Muscle layer of colon (tissue), 2 donors: ENCODE measurements around the gene TMED1.

Experiments used
- H3K27ac ChIP-seq: one replicate; pipeline ENCODE4 v1.7.0; 2013; ENCODE audit warnings: low read depth, mild to moderate bottlenecking, low read length, moderate library complexity
- H3K27me3 ChIP-seq, 2 donors: one replicate each; pipeline ENCODE4 v1.7.0; 2013; ENCODE audit warnings: low read length in 2 of 2, mild to moderate bottlenecking in 2 of 2; ENCODE audit not compliant: insufficient read depth in 2 of 2, control insufficient read depth in 1 of 2
- H3K36me3 ChIP-seq: one replicate; pipeline ENCODE4 v1.7.0; 2013; ENCODE audit warnings: mild to moderate bottlenecking, low read length; ENCODE audit not compliant: insufficient read depth
- H3K4me1 ChIP-seq: one replicate; pipeline ENCODE4 v1.7.0; 2013; ENCODE audit warnings: mild to moderate bottlenecking, low read length; ENCODE audit not compliant: insufficient read depth
- H3K4me3 ChIP-seq, 2 donors: one replicate each; pipeline ENCODE4 v1.7.0; 2013; ENCODE audit warnings: low read length in 2 of 2, low read depth in 1 of 2, mild to moderate bottlenecking in 1 of 2, moderate library complexity in 1 of 2
- H3K9ac ChIP-seq: one replicate; pipeline ENCODE4 v1.7.0; 2013; ENCODE audit warnings: low read length
- H3K9me3 ChIP-seq: one replicate; pipeline ENCODE4 v1.7.0; 2013; ENCODE audit warnings: mild to moderate bottlenecking, low read length
- donor health status: abdominal sarcoma.
- donor health status: Adenocarcinoma of cecum.

TMED1 gene

GRCh38 chr19:10797541-10798256 is 38.3 kb downstream of the TMED1 start:
- no peak overlapping the region for H3K4me3 ChIP-seq
- no peak overlapping the region for H3K27ac ChIP-seq
- H3K9me3 ChIP-seq: no peaks in the 10 kb centered on the region
- peaks cover 48% of the 10 kb centered on the region for H3K36me3 ChIP-seq
- H3K4me1 ChIP-seq: no peaks in the 10 kb centered on the region
- H3K27me3 ChIP-seq: no peaks in the 10 kb centered on the region
- no peak overlapping the region for H3K9ac ChIP-seq

- Histone ChIP-seq H3K9me3 (no peaks in the 10 kb centered on the region), H3K27ac (no peak overlapping the region), H3K9ac (no peak overlapping the region), H3K27me3 (no peaks in the 10 kb centered on the region), H3K36me3 (peaks cover 46% of the 10 kb centered on the region), H3K4me1 (no peaks in the 10 kb centered on the region), H3K4me3 (no peak overlapping the region)
Observed at GRCh38 chr19:10797078-10797477, 38.9 kb downstream of the TMED1 start.

DNA sequence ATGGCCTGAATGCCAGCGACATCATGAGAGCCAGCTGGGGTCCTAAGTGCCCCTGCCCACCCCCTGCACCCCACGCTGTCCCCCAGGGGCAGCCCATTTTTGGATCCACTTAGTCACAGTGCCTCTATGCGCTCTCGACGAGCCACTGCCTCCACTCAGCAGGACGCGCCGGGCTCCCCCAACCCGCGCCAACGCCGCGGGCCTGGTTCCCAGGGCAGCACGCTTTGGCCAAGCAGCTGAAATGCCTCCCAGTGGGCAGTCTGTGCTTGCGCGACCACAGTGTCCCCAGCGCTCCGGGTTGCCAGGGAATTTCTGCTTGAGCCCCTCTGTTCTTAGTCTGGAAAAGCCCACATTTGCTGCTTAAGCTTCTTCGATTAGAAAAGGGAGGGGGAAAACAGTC is 39.4 kb downstream of the TMED1 start:
- Histone ChIP-seq H3K4me1 (no peaks in the 10 kb centered on the region), H3K27me3 (no peaks in the 10 kb centered on the region), H3K4me3 (no peak overlapping the region), H3K36me3 (peaks cover 50% of the 10 kb centered on the region), H3K9me3 (no peaks in the 10 kb centered on the region), H3K9ac (no peak overlapping the region), H3K27ac (no peak overlapping the region)

GRCh38 chr19:10789866-10790265 is 46.1 kb downstream of the TMED1 start:
- Histone ChIP-seq H3K9ac (no peak overlapping the region), H3K4me3 (no peak overlapping the region), H3K4me1 (no peaks in the 10 kb centered on the region), H3K27me3 (no peaks in the 10 kb centered on the region), H3K27ac (no peak overlapping the region), H3K9me3 (no peaks in the 10 kb centered on the region), H3K36me3 (peaks cover 56% of the 10 kb centered on the region)

GRCh38 chr19:10788146-10788545 is 47.9 kb downstream of the TMED1 start:
- Histone ChIP-seq H3K9me3 (no peaks in the 10 kb centered on the region), H3K27me3 (no peaks in the 10 kb centered on the region), H3K36me3 (peaks cover 57% of the 10 kb centered on the region), H3K27ac (no peak overlapping the region), H3K4me3 (no peak overlapping the region), H3K9ac (no peak overlapping the region), H3K4me1 (no peaks in the 10 kb centered on the region)

DNA sequence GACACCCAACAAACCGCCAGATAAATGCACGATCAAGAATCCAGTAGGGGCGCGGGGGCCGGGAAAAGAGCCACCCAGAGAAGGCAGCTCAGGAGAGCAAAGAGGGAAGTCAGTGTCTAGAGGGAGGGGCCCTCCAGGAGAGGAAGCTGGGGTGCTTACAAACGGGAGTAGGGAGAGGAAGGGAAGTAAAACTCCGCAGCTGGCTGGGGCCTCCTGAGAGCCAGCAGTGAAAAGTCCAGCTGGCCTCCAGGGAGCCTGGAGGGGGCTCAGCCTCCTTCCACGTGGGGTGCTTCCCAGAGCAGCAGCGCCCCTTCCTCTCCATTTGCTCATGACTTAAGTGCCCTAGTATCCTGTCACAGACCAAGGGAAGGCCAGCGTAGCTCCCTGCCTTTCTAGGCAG is 51.8 kb downstream of the TMED1 start:
- Histone ChIP-seq H3K4me3 (no peak overlapping the region), H3K27ac (no peak overlapping the region), H3K9ac (no peak overlapping the region), H3K36me3 (peaks cover 54% of the 10 kb centered on the region), H3K27me3 (no peaks in the 10 kb centered on the region), H3K9me3 (no peaks in the 10 kb centered on the region), H3K4me1 (no peaks in the 10 kb centered on the region)

DNA sequence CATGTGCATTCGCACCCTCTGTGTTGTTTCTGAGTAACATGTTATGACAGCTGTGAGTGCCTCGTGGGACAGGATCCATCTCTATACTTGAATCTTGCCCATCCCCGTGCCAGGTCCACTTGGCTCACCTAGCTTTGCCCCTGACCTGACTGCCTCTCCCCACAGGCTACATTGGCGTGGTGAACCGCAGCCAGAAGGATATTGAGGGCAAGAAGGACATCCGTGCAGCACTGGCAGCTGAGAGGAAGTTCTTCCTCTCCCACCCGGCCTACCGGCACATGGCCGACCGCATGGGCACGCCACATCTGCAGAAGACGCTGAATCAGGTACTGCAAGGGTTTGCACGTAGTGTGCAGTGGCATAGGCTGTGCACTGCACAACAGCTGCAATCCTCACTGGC is 53.2 kb downstream of the TMED1 start:
- no peaks in the 10 kb centered on the region for H3K4me1 ChIP-seq
- H3K9me3 ChIP-seq: no peaks in the 10 kb centered on the region
- no peak overlapping the region for H3K9ac ChIP-seq
- H3K36me3 ChIP-seq: peaks cover 47% of the 10 kb centered on the region
- no peaks in the 10 kb centered on the region for H3K27me3 ChIP-seq
- no peak overlapping the region for H3K4me3 ChIP-seq
- H3K27ac ChIP-seq: no peak overlapping the region
